ENCODE data around the gene NOXRED1. TPM values are rescaled to one million over a fixed set of nuclear protein-coding genes. Genes with fewer than 3 reads are reported as not detected.
A peak's percentile ranks its signal among the peaks of the same experiment; 100 is the strongest.

The NOXRED1 gene
- total RNA-seq, 2 experiments from 2014 or later = 0.27 to 0.41 TPM

- peaks cover 4% of the 10 kb centered on the region for H3K36me3 Mint-ChIP-seq (ENCODE audit: low read depth)
- TF ChIP-seq CTCF (IDR thresholded peaks at IDR 0.05) = no peak
- no peak overlapping the region for H3K4me3 Mint-ChIP-seq
- intact Hi-C loops (cut with micrococcal nuclease) = no loop called here
- POLR2A ChIA-PET = no interaction called here
- H3K27ac Mint-ChIP-seq = no peak overlapping the region
- no peaks in the 10 kb centered on the region for H3K9me3 Mint-ChIP-seq
- H3K4me1 Mint-ChIP-seq (ENCODE audit: low read depth) = no peaks in the 10 kb centered on the region
- CTCF ChIA-PET = no interaction called here
- no peaks in the 10 kb centered on the region for H3K27me3 Mint-ChIP-seq
- ATAC-seq (no peak), DNase-seq (no peak)
These were observed 23.1 kb downstream of the NOXRED1 start for GRCh38 chr14:77400216-77400615.

- Mint-ChIP-seq H3K4me3 (no peak overlapping the region), H3K27me3 (no peaks in the 10 kb centered on the region), H3K27ac (no peak overlapping the region), H3K4me1 (ENCODE audit: low read depth) (no peaks in the 10 kb centered on the region), H3K36me3 (ENCODE audit: low read depth) (no peaks in the 10 kb centered on the region), H3K9me3 (no peaks in the 10 kb centered on the region)
- ChIA-PET CTCF (interaction anchor here (1.5 kb wide), 1 partner anchor 74 kb away, joined by 3 read pairs; no protein-coding TSS in a partner anchor), POLR2A (no interaction called here)
- intact Hi-C loops (cut with micrococcal nuclease) = no loop called here
- no peak for ATAC-seq
- no peak for TF ChIP-seq CTCF (IDR thresholded peaks at IDR 0.05)
- DNase-seq = no peak
These were observed 33.1 kb downstream of the NOXRED1 start for GRCh38 chr14:77390188-77390587.

GRCh38 chr14:77378701-77379100 is 44.6 kb downstream of the NOXRED1 start:
- intact Hi-C loops (cut with micrococcal nuclease) = no loop called here
- no peak for TF ChIP-seq CTCF (IDR thresholded peaks at IDR 0.05)
- no peak for ATAC-seq
- no peak for DNase-seq
- Mint-ChIP-seq H3K27me3 (no peaks in the 10 kb centered on the region), H3K27ac (no peak overlapping the region), H3K4me1 (ENCODE audit: low read depth) (peaks cover 23% of the 10 kb centered on the region), H3K36me3 (ENCODE audit: low read depth) (peaks cover 17% of the 10 kb centered on the region), H3K9me3 (peaks cover 1% of the 10 kb centered on the region), H3K4me3 (no peak overlapping the region)
- ChIA-PET POLR2A (no interaction called here), CTCF (interaction anchor here (0.9 kb wide), 1 partner anchor 27 kb away, joined by 3 read pairs; no protein-coding TSS in a partner anchor)

- DNase-seq (no peak), ATAC-seq (peak; percentile 2)
- Mint-ChIP-seq H3K4me3 (no peak overlapping the region), H3K27ac (no peak overlapping the region), H3K9me3 (peaks cover 1% of the 10 kb centered on the region), H3K4me1 (ENCODE audit: low read depth) (peaks cover 34% of the 10 kb centered on the region), H3K36me3 (ENCODE audit: low read depth) (peaks cover 25% of the 10 kb centered on the region), H3K27me3 (no peaks in the 10 kb centered on the region)
- ChIA-PET CTCF (interaction anchor here (1.1 to 1.7 kb wide), 3 partner anchors 62 to 82 kb away, joined by 3 to 9 read pairs (median 5); no protein-coding TSS in a partner anchor), POLR2A (interaction anchor here (0.7 to 2.5 kb wide), 3 partner anchors 25 to 81 kb away, joined by 3 to 10 read pairs (median 8); partner anchors contain the start of genes AHSA1, GSTZ1 and POMT2)
- intact Hi-C loops (cut with micrococcal nuclease) = loop anchor here (1.0 to 2.0 kb wide), 2 partner anchors 57 to 79 kb away; partner anchors contain the start of genes POMT2 and VIPAS39
- no peak for TF ChIP-seq CTCF (IDR thresholded peaks at IDR 0.05)
These were observed 45.9 kb downstream of the NOXRED1 start for GRCh38 chr14:77377502-77377844.

- Mint-ChIP-seq H3K36me3 (ENCODE audit: low read depth) (peaks cover 25% of the 10 kb centered on the region), H3K27me3 (no peaks in the 10 kb centered on the region), H3K27ac (peak within 1 kb of the TSS; percentile 91), H3K9me3 (peaks cover 1% of the 10 kb centered on the region), H3K4me3 (peak within 1 kb of the TSS; percentile 91), H3K4me1 (ENCODE audit: low read depth) (peaks cover 38% of the 10 kb centered on the region)
- peak; percentile 88 for DNase-seq
- peak; percentile 96 for ATAC-seq
- TF ChIP-seq CTCF (IDR thresholded peaks at IDR 0.05) = no peak
- intact Hi-C loops (cut with micrococcal nuclease) = loop anchor here (1.0 to 2.0 kb wide), 2 partner anchors 57 to 80 kb away; partner anchors contain the start of genes POMT2 and VIPAS39
- ChIA-PET POLR2A (interaction anchor here (0.7 to 2.5 kb wide), 3 partner anchors 24 to 82 kb away, joined by 3 to 10 read pairs (median 8); partner anchors contain the start of genes AHSA1, GSTZ1 and POMT2), CTCF (interaction anchor here (1.0 to 1.7 kb wide), 4 partner anchors 52 to 82 kb away, joined by 3 to 9 read pairs (median 4); no protein-coding TSS in a partner anchor)
These were observed 46.4 kb downstream of the NOXRED1 start, which contains the start of the genes SAMD15 and TMED8 for GRCh38 chr14:77376771-77377501. SAMD15 (plus strand) TSS chr14:77377379; CDS start chr14:77377419, 40 bp downstream. TMED8 (minus strand) TSS chr14:77377094; CDS start chr14:77377053, 41 bp downstream.
